CD4-positive, alpha-beta T cell (primary cell): ENCODE measurements around the gene KCNMA1. TPM values are rescaled to one million over a fixed set of nuclear protein-coding genes. Genes with fewer than 3 reads are reported as not detected.

Source experiments
- ATAC-seq: fragments of 200-7000 bp; cut with Tn5 transposase; one replicate; pipeline ENCODE4 v1.10.0; 2022; ENCODE audit warnings: mild to moderate bottlenecking; ENCODE audit not compliant: poor library complexity
- CTCF ChIA-PET: fragments of 350-600 bp; sonication (Branson Sonifier 250); formaldehyde crosslinking; loops from one replicate; lab custom pipeline; 2021; ENCODE audit warnings: antibody characterized with exemption, inconsistent platforms; lab: Charles Lee
- POLR2A ChIA-PET: fragments of 350-600 bp; sonication (Branson Sonifier 250); formaldehyde crosslinking; loops from one replicate; lab custom pipeline; 2021; ENCODE audit warnings: antibody characterized with exemption, inconsistent platforms; lab: Charles Lee
- DNase-seq, 14 experiments: peaks; one replicate each; pipeline ENCODE4 v3.0.0-alpha.2; 2013 to 2020; ENCODE audit warnings: mixed read lengths in 2 of 14
- H3K27ac ChIP-seq, 2 donors: one replicate each; pipeline versions ENCODE4 v1.5.1 to v1.7.0; 2013; ENCODE audit warnings: low read length in 2 of 2, low read depth in 1 of 2, mild to moderate bottlenecking in 1 of 2
- H3K27me3 ChIP-seq, 2 experiments: 1 replicate in 1 of 2; 2 replicates in 1 of 2; pipeline versions ENCODE4 v1.6.1 to v1.7.0; 2013; ENCODE audit warnings: low read length in 2 of 2, control low read depth in 1 of 2, mild to moderate bottlenecking in 1 of 2, moderate library complexity in 1 of 2; ENCODE audit not compliant: insufficient read depth in 2 of 2, control insufficient read depth in 1 of 2
- H3K36me3 ChIP-seq: one replicate; pipeline ENCODE4 v1.6.1; 2013; ENCODE audit warnings: low read length, control low read depth; ENCODE audit not compliant: insufficient read depth
- H3K4me1 ChIP-seq: one replicate; pipeline ENCODE4 v1.6.1; 2013; ENCODE audit warnings: low read length, control low read depth; ENCODE audit not compliant: insufficient read depth
- H3K4me3 ChIP-seq: one replicate; pipeline ENCODE4 v1.5.1; 2013; ENCODE audit warnings: mild to moderate bottlenecking, low read length, moderate library complexity
- H3K9me3 ChIP-seq, 2 experiments: 1 replicate in 1 of 2; 2 replicates in 1 of 2; pipeline versions ENCODE4 v1.6.1 to v1.7.0; 2013; ENCODE audit warnings: low read length in 2 of 2, mild to moderate bottlenecking in 2 of 2, control low read depth in 1 of 2, moderate library complexity in 1 of 2; ENCODE audit not compliant: control insufficient read depth in 1 of 2, insufficient read depth in 1 of 2
- H3K27ac Mint-ChIP-seq: one replicate; pipeline ENCODE4 v1.8.0; 2020; ENCODE audit warnings: mixed read lengths
- H3K27me3 Mint-ChIP-seq: one replicate; pipeline ENCODE4 v1.8.0; 2021; ENCODE audit warnings: mixed read lengths
- H3K36me3 Mint-ChIP-seq: one replicate; pipeline ENCODE4 v1.8.0; 2021; ENCODE audit warnings: low read depth, mixed read lengths
- H3K4me1 Mint-ChIP-seq: one replicate; pipeline ENCODE4 v1.8.0; 2021; ENCODE audit warnings: low read depth, mixed read lengths
- H3K4me3 Mint-ChIP-seq: one replicate; pipeline ENCODE4 v1.8.0; 2020; ENCODE audit warnings: mild to moderate bottlenecking, mixed read lengths
- H3K9me3 Mint-ChIP-seq: one replicate; pipeline ENCODE4 v1.8.0; 2020; ENCODE audit warnings: mixed read lengths
- CTCF ChIP-seq: fragments of 200-600 bp; IDR thresholded peaks from one replicate; pipeline ENCODE4 v1.8.0; 2022; ENCODE audit warnings: antibody characterized with exemption, mild to moderate bottlenecking
- intact Hi-C, 2 experiments: fragments of 100-400 bp; cut with DNase I in 1 of 2; cut with micrococcal nuclease in 1 of 2; formaldehyde crosslinking; loops; one replicate each; pipeline versions ENCODE4 v1.15.1 to v1.9.0; 2023 to 2025; cut with DNase I, micrococcal nuclease
- total RNA-seq, 174 experiments: library from RNA in 2 of 174; stranded (reverse) in 2 of 174; gene quantifications; one replicate each; pipeline ENCODE4 v1.2.3 and lab custom pipeline; 2021 to 2026

The KCNMA1 gene
- total RNA-seq, 2 experiments from 2014 or later, result not detected

- Mint-ChIP-seq H3K27ac (no peak overlapping the region), H3K9me3 (no peaks in the 10 kb centered on the region), H3K4me1 (no peaks in the 10 kb centered on the region), H3K4me3 (no peak overlapping the region), H3K27me3 (peaks cover 12% of the 10 kb centered on the region), H3K36me3 (no peaks in the 10 kb centered on the region)
- no peaks in the 10 kb centered on the region for H3K27me3 ChIP-seq
- H3K4me1 ChIP-seq, result no peaks in the 10 kb centered on the region
- H3K9me3 ChIP-seq, result no peaks in the 10 kb centered on the region
- H3K36me3 ChIP-seq, result no peaks in the 10 kb centered on the region
- CTCF ChIA-PET, result interaction anchor here (1.0 kb wide), 1 partner anchor 19 kb away, joined by 5 read pairs; no protein-coding TSS in a partner anchor
- no peak overlapping the region for H3K4me3 ChIP-seq
- POLR2A ChIA-PET, result no interaction called here
- intact Hi-C loops, result no loop called here
- ATAC-seq, result no peak
- no peak for DNase-seq
- H3K27ac ChIP-seq, result no peak overlapping the region
- no peak for TF ChIP-seq CTCF
Measured at GRCh38 chr10:77156406-77156879, 481.2 kb downstream of the KCNMA1 start.

GRCh38 chr10:77152256-77152655 is 485.4 kb downstream of the KCNMA1 start:
- no peaks in the 10 kb centered on the region for H3K27me3 ChIP-seq
- no peak overlapping the region for H3K4me3 ChIP-seq
- DNase-seq, result no peak
- ATAC-seq, result no peak
- Mint-ChIP-seq H3K4me3 (no peak overlapping the region), H3K27ac (no peak overlapping the region), H3K36me3 (no peaks in the 10 kb centered on the region), H3K27me3 (peaks cover 7% of the 10 kb centered on the region), H3K4me1 (no peaks in the 10 kb centered on the region), H3K9me3 (no peaks in the 10 kb centered on the region)
- no peaks in the 10 kb centered on the region for H3K9me3 ChIP-seq
- no peaks in the 10 kb centered on the region for H3K4me1 ChIP-seq
- CTCF ChIA-PET, result no interaction called here
- no peaks in the 10 kb centered on the region for H3K36me3 ChIP-seq
- intact Hi-C loops, result no loop called here
- no peak for TF ChIP-seq CTCF
- POLR2A ChIA-PET, result no interaction called here
- no peak overlapping the region for H3K27ac ChIP-seq

GRCh38 chr10:77151408-77151807 is 486.2 kb downstream of the KCNMA1 start:
- Histone ChIP-seq H3K4me3 (no peak overlapping the region), H3K36me3 (no peaks in the 10 kb centered on the region), H3K27ac (no peak overlapping the region), H3K4me1 (no peaks in the 10 kb centered on the region), H3K9me3 (no peaks in the 10 kb centered on the region), H3K27me3 (no peaks in the 10 kb centered on the region)
- Mint-ChIP-seq H3K27me3 (peaks cover 7% of the 10 kb centered on the region), H3K27ac (no peak overlapping the region), H3K4me3 (no peak overlapping the region), H3K9me3 (no peaks in the 10 kb centered on the region), H3K36me3 (no peaks in the 10 kb centered on the region), H3K4me1 (no peaks in the 10 kb centered on the region)
- TF ChIP-seq CTCF, result no peak
- POLR2A ChIA-PET, result no interaction called here
- CTCF ChIA-PET, result no interaction called here
- ATAC-seq (no peak), DNase-seq (no peak)
- intact Hi-C loops, result no loop called here
